Tibial nerve (tissue), 4 donors: ENCODE data around the gene GRPEL1. TPM values are rescaled to one million over a fixed set of nuclear protein-coding genes. Genes with fewer than 3 reads are reported as not detected.

Experiments
- DNase-seq, 2 donors: peaks; one replicate each; pipeline ENCODE4 v3.0.0-alpha.2; 2019; ENCODE audit warnings: low spot score in 2 of 2
- H3K27ac ChIP-seq, 4 donors: fragments of 200-600 bp; sonication (generic) in 3 of 4; one replicate each; pipeline ENCODE4 v1.5.1; 2017 to 2019; ENCODE audit warnings: mild to moderate bottlenecking in 1 of 4
- H3K27me3 ChIP-seq, 2 donors: fragments of 200-600 bp; sonication (generic) in 1 of 2; one replicate each; pipeline versions ENCODE4 v1.5.1 to v1.6.0; 2017 to 2019
- H3K36me3 ChIP-seq, 3 donors: fragments of 200-600 bp; sonication (generic); one replicate each; pipeline ENCODE4 v1.5.1; 2018 to 2019
- H3K4me1 ChIP-seq, 4 donors: fragments of 200-600 bp; sonication (generic) in 3 of 4; one replicate each; pipeline ENCODE4 v1.5.1; 2017 to 2019
- H3K4me3 ChIP-seq, 4 donors: fragments of 200-600 bp; sonication (generic) in 3 of 4; one replicate each; pipeline ENCODE4 v1.5.1; 2017 to 2019; ENCODE audit warnings: mild to moderate bottlenecking in 1 of 4, moderate library complexity in 1 of 4
- H3K9me3 ChIP-seq, 4 donors: fragments of 200-600 bp; sonication (generic) in 3 of 4; one replicate each; pipeline ENCODE4 v1.5.1; 2017 to 2019
- CTCF ChIP-seq, 5 experiments: fragments of 200-600 bp in 3 of 5; fragments of 450-650 bp in 2 of 5; sonication (generic) in 3 of 5; IDR thresholded peaks; one replicate each; pipeline ENCODE4 v1.5.1; 2016 to 2019; ENCODE audit warnings: antibody characterized with exemption in 5 of 5, mild to moderate bottlenecking in 3 of 5, moderate library complexity in 2 of 5
- EP300 ChIP-seq, 2 donors: sonication (generic); formaldehyde crosslinking; IDR thresholded peaks; one replicate each; pipeline ENCODE4 v1.6.1; 2017; ENCODE audit warnings: antibody characterized with exemption in 2 of 2, mild to moderate bottlenecking in 1 of 2
- POLR2A ChIP-seq, 2 donors: fragments of 450-650 bp; IDR thresholded peaks; one replicate each; pipeline ENCODE4 v1.6.1; 2017; ENCODE audit warnings: antibody characterized with exemption in 2 of 2, mild to moderate bottlenecking in 2 of 2, moderate library complexity in 2 of 2
- WGBS, 2 donors: methylation state at CpG; one replicate each; pipeline ENCODE4 v1.1.5; 2018; 5-methylcytosine and 5-hydroxymethylcytosine counted together
- total RNA-seq, 4 donors: library from RNA; depleted of rRNA; stranded (reverse); fragments of >200 nt; gene quantifications; one replicate each; pipeline ENCODE4 v1.1.0, GENCODE V29; 2016

Gene GRPEL1
- total RNA-seq, 4 donors from 2014 or later = 11.1 to 13.6 (median 13.3) TPM

GRCh38 chr4:7076696-7077082, 8.8 kb upstream of the GRPEL1 start:
- Histone ChIP-seq H3K9me3 (peaks cover 0 to 6% (median 0%) of the 10 kb centered on the region in 4 donors), H3K27ac (no peak overlapping the region), H3K27me3 (no peaks in the 10 kb centered on the region), H3K36me3 (no peaks in the 10 kb centered on the region), H3K4me1 (peaks cover 0 to 5% (median 0%) of the 10 kb centered on the region in 4 donors), H3K4me3 (no peak overlapping the region)
- WGBS, 2 donors = 70 to 76% methylated on average over 6 of the region's 6 CpGs
- DNase-seq = no peak
- TF ChIP-seq POLR2A (IDR thresholded peaks at IDR 0.05) = no peak
- no peak for TF ChIP-seq EP300 (IDR thresholded peaks at IDR 0.05)
- TF ChIP-seq CTCF (IDR thresholded peaks at IDR 0.05) = no peak

GRCh38 chr4:7075962-7076695, 8.3 kb upstream of the GRPEL1 start:
- Histone ChIP-seq H3K4me3 (no peak overlapping the region), H3K36me3 (no peaks in the 10 kb centered on the region), H3K27me3 (no peaks in the 10 kb centered on the region), H3K27ac (peak overlapping the region in 1 of 4 donors; percentile 63), H3K9me3 (peaks cover 0 to 6% (median 0%) of the 10 kb centered on the region in 4 donors), H3K4me1 (peaks cover 0 to 5% (median 0%) of the 10 kb centered on the region in 4 donors)
- TF ChIP-seq POLR2A (IDR thresholded peaks at IDR 0.05) = no peak
- TF ChIP-seq EP300 (IDR thresholded peaks at IDR 0.05) = no peak
- TF ChIP-seq CTCF (IDR thresholded peaks at IDR 0.05) = no peak
- 78 to 81% methylated on average over 21 to 25 of the region's 25 CpGs for WGBS, 2 donors
- no peak for DNase-seq

- DNase-seq = no peak
- no peaks in the 10 kb centered on the region for H3K36me3 ChIP-seq
- no peak overlapping the region for H3K4me3 ChIP-seq
- TF ChIP-seq EP300 (IDR thresholded peaks at IDR 0.05) (no peak), POLR2A (IDR thresholded peaks at IDR 0.05) (no peak), CTCF (IDR thresholded peaks at IDR 0.05) (no peak)
- WGBS, 2 donors = 79% methylated on average over 9 of the region's 9 CpGs
- H3K4me1 ChIP-seq = peaks cover 0 to 15% (median 2%) of the 10 kb centered on the region in 4 donors
- peaks cover 0 to 2% (median 0%) of the 10 kb centered on the region in 4 donors for H3K9me3 ChIP-seq
- H3K27me3 ChIP-seq = no peaks in the 10 kb centered on the region
- H3K27ac ChIP-seq = no peak overlapping the region
These were observed 6.6 kb upstream of the GRPEL1 start for GRCh38 chr4:7074426-7074825.

- no peaks in the 10 kb centered on the region for H3K9me3 ChIP-seq
- no peak overlapping the region for H3K27ac ChIP-seq
- WGBS, 2 donors = 72 to 74% methylated on average over 17 to 18 of the region's 18 CpGs
- H3K4me1 ChIP-seq = peaks cover 0 to 21% (median 7%) of the 10 kb centered on the region in 4 donors
- TF ChIP-seq CTCF (IDR thresholded peaks at IDR 0.05) (no peak), POLR2A (IDR thresholded peaks at IDR 0.05) (no peak), EP300 (IDR thresholded peaks at IDR 0.05) (no peak)
- peak in 1 of 2 donors; percentile 35 for DNase-seq
- H3K36me3 ChIP-seq = no peaks in the 10 kb centered on the region
- no peak overlapping the region for H3K4me3 ChIP-seq
- no peaks in the 10 kb centered on the region for H3K27me3 ChIP-seq
These were observed 5.9 kb upstream of the GRPEL1 start for GRCh38 chr4:7073526-7074390.

- H3K4me1 ChIP-seq = peaks cover 0 to 22% (median 8%) of the 10 kb centered on the region in 4 donors
- no peak for DNase-seq
- H3K27me3 ChIP-seq = no peaks in the 10 kb centered on the region
- no peaks in the 10 kb centered on the region for H3K36me3 ChIP-seq
- WGBS, 2 donors = 91 to 95% methylated on average over 12 to 13 of the region's 14 CpGs
- no peak for TF ChIP-seq POLR2A (IDR thresholded peaks at IDR 0.05)
- no peak for TF ChIP-seq EP300 (IDR thresholded peaks at IDR 0.05)
- TF ChIP-seq CTCF (IDR thresholded peaks at IDR 0.05) = no peak
- no peaks in the 10 kb centered on the region for H3K9me3 ChIP-seq
- H3K27ac ChIP-seq = no peak overlapping the region
- no peak overlapping the region for H3K4me3 ChIP-seq
These were observed 5.2 kb upstream of the GRPEL1 start for GRCh38 chr4:7073059-7073458.
